NT2/D1 (cell line): ENCODE results near the gene JCAD.
A peak's percentile ranks its signal among the peaks of the same experiment; 100 is the strongest.

ENCODE experiments used
- SUZ12 ChIP-seq: IDR thresholded peaks from 2 replicates; pipeline ENCODE4 v1.6.1; 2011; ENCODE audit not compliant: insufficient read length, insufficient read depth; ENCODE audit errors: extremely low read depth
- YY1 ChIP-seq: IDR thresholded peaks from 2 replicates; pipeline ENCODE4 v1.6.1; 2011; ENCODE audit not compliant: insufficient read length, insufficient read depth
- ZNF274 ChIP-seq: IDR thresholded peaks from 2 replicates; pipeline ENCODE4 v1.6.1; 2011; ENCODE audit warnings: mild to moderate bottlenecking, low read depth, low read length

GRCh38 chr10:30088178-30088577 lies 28.8 kb upstream of the JCAD start:
- no peak for TF ChIP-seq YY1
- TF ChIP-seq SUZ12: no peak
- TF ChIP-seq ZNF274: peak; percentile 76
